ENCODE data around the gene SLC7A10. TPM values are rescaled to one million over a fixed set of nuclear protein-coding genes. Genes with fewer than 3 reads are reported as not detected.

SLC7A10 gene
- total RNA-seq, 4 donors from 2014 or later: not detected

DNA sequence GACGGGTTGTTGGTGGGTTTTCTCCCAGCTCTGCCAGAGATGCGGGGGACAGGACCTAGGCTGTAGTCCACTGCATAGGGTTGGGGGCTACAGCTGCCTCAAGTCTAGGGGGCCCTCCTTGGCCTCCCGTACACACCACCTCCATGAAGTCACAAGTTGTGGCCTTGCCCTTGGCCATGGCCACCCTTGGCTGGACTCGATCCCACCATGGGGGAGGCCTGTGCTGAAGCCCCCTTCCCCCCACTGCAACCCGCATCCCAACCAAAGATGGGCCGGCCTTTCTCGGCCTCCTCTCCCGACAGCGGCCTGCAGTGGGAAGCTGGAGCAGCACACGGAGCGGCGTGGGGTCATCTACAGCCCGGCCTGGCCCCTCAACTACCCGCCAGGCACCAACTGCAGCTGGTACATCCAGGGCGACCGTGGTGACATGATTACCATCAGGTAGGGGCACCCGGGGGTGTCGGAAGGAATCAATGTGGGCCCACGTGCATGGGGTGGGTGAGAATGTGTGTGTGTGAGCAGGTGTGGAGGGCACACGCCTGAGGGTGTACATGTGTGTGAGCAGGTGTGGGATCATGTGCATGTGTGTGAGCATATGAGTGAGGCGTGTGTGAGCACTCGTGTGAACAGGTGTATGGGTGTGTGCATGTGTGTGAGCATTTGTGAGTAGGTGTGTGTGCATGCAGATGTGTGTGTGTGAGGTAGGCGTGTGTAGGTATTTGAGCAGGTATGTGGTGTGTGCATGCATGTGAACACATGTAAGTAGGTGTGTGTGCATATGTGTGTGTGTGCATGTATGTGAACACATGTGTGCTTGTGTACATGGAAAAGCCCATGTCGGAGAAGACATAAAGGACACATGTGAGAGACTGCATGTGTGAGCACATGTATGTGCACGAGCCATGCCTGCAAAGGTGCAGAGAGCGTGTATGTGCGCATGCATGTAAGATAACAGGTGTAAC, 22.8 kb downstream of the SLC7A10 start:
- TF ChIP-seq CTCF (IDR thresholded peaks at IDR 0.05) (no peak), POLR2A (IDR thresholded peaks at IDR 0.05) (no peak)
- Histone ChIP-seq H3K36me3 (peaks cover 0 to 43% (median 0%) of the 10 kb centered on the region in 3 donors), H3K27ac (no peak overlapping the region), H3K9me3 (no peaks in the 10 kb centered on the region), H3K27me3 (no peaks in the 10 kb centered on the region), H3K4me1 (no peaks in the 10 kb centered on the region), H3K4me3 (no peak overlapping the region)
- 81 to 85% methylated on average over 13 to 18 of the region's 27 CpGs for WGBS, 2 donors
- intact Hi-C loops (cut with DNase I): no loop called here
- DNase-seq: no peak

DNA sequence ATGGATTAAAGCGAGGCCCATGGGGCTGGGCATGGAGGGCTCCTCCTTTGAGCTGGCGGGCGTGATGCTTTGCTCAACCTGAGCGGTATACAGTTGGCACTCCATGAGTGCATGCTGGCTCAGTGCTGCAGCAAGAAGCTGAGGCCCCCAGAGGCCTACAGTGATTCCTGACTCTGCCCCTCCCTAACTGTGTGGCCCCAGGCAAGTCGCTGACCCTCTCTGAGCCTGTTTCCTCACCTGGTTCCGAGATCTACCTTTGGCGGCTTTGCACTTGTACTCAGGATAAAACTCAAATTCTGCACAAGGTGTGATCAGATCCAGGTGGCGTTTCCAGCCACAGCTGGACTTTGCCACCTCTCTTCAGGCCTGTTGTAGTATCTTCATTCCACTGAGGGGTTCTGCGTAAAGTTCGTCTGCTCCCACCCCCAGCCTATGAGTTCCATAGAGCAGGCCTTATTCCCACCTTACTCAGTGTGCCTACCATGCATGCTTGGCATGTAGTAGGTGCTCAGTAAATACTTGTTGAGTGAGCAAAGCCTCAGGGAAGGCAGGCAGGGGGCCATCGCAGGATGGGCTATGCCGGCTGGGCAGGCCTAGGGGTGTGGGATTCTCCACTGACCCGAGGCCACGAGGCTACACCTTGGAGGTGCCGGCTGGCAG, 23.6 kb downstream of the SLC7A10 start:
- Histone ChIP-seq H3K36me3 (peaks cover 0 to 37% (median 0%) of the 10 kb centered on the region in 3 donors), H3K4me1 (no peaks in the 10 kb centered on the region), H3K9me3 (no peaks in the 10 kb centered on the region), H3K27me3 (no peaks in the 10 kb centered on the region), H3K4me3 (no peak overlapping the region), H3K27ac (no peak overlapping the region)
- DNase-seq: no peak
- intact Hi-C loops (cut with DNase I): no loop called here
- 90 to 96% methylated on average over 7 to 10 of the region's 15 CpGs for WGBS, 2 donors
- TF ChIP-seq POLR2A (IDR thresholded peaks at IDR 0.05) (no peak), CTCF (IDR thresholded peaks at IDR 0.05) (no peak)

DNA sequence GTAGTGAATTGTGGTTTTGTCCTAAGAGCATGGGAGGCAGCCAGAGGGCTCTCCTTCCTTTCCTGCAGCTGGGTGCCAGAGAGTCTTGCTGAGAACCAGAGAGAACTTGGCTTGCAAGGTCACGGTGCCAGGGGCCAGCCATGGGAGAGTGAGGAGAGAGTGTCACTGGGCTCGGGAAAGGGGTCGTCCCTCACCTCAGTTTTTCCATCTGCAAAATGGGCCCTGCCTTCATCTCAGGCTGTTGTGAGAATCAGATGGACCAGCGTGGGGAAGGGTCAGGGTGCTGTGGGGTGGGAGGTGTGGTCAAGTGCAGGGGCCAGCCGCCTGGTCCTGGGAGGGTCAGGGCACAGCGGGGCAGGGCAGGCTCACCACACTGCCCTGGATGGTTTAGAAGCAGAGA, 24.2 kb downstream of the SLC7A10 start:
- H3K4me3 ChIP-seq: no peak overlapping the region
- 75 to 85% methylated on average over 4 to 6 of the region's 6 CpGs for WGBS, 2 donors
- peaks cover 0 to 32% (median 0%) of the 10 kb centered on the region in 3 donors for H3K36me3 ChIP-seq
- no peak overlapping the region for H3K27ac ChIP-seq
- peaks cover 0 to under 1% (median 0%) of the 10 kb centered on the region in 4 donors for H3K27me3 ChIP-seq
- no peaks in the 10 kb centered on the region for H3K4me1 ChIP-seq
- DNase-seq: no peak
- intact Hi-C loops (cut with DNase I): no loop called here
- no peaks in the 10 kb centered on the region for H3K9me3 ChIP-seq
- no peak for TF ChIP-seq CTCF (IDR thresholded peaks at IDR 0.05)
- no peak for TF ChIP-seq POLR2A (IDR thresholded peaks at IDR 0.05)

GRCh38 chr19:33199441-33200265, 26.0 kb downstream of the SLC7A10 start:
- intact Hi-C loops (cut with DNase I): no loop called here
- TF ChIP-seq POLR2A (IDR thresholded peaks at IDR 0.05) (no peak), CTCF (IDR thresholded peaks at IDR 0.05) (no peak)
- peaks cover 0 to 18% (median 0%) of the 10 kb centered on the region in 4 donors for H3K27me3 ChIP-seq
- 52 to 64% methylated on average over 3 to 5 of the region's 8 CpGs for WGBS, 2 donors
- no peak for DNase-seq
- H3K27ac ChIP-seq: no peak overlapping the region
- H3K4me1 ChIP-seq: peaks cover 5 to 18% (median 9%) of the 10 kb centered on the region in 3 donors
- no peaks in the 10 kb centered on the region for H3K9me3 ChIP-seq
- no peak overlapping the region for H3K4me3 ChIP-seq
- H3K36me3 ChIP-seq: peaks cover 0 to 13% (median 0%) of the 10 kb centered on the region in 3 donors

Data from esophagus squamous epithelium (tissue), 5 donors.